GM06990 (cell line): ENCODE results near the gene MAP1B.
"Not testable (repeated sequence)": the region's sequence is repeated elsewhere in the genome, so short reads cannot be mapped to it uniquely, and the experiment has no call there.

ENCODE experiments used
- DNase-seq: peaks from one replicate; pipeline ENCODE4 v3.0.0-alpha.2; 2011; ENCODE audit not compliant: insufficient read length; ENCODE audit errors: extremely low read depth
- H3K27me3 ChIP-seq: replicated peaks from 2 replicates; pipeline ENCODE4 v1.6.0; 2011; ENCODE audit warnings: low read length; ENCODE audit not compliant: control insufficient read depth, insufficient read depth
- H3K36me3 ChIP-seq: 2 replicates; pipeline ENCODE4 v1.5.1; 2011; ENCODE audit warnings: low read length; ENCODE audit not compliant: control insufficient read depth, insufficient read depth
- H3K4me3 ChIP-seq: replicated peaks from 2 replicates; pipeline ENCODE4 v1.5.1; 2011; ENCODE audit warnings: low read depth, mild to moderate bottlenecking, control low read depth, low read length
- CTCF ChIP-seq: IDR thresholded peaks from 2 replicates; pipeline ENCODE4 v1.5.1; 2011; ENCODE audit warnings: low read length, control low read depth, mild to moderate bottlenecking, inconsistent platforms; ENCODE audit not compliant: insufficient read depth, poor library complexity, severe bottlenecking

MAP1B gene

GRCh38 chr5:72085319-72085718 is 22.0 kb upstream of the MAP1B start:
- Histone ChIP-seq H3K4me3 (no peak overlapping the region), H3K36me3 (no peaks in the 10 kb centered on the region), H3K27me3 (no peaks in the 10 kb centered on the region)
- no peak for TF ChIP-seq CTCF
- DNase-seq: no peak

- not testable (repeated sequence) for H3K4me3 ChIP-seq, DNase-seq, H3K36me3 ChIP-seq, H3K27me3 ChIP-seq
These were observed 17.6 kb upstream of the MAP1B start for GRCh38 chr5:72089713-72090112.

GRCh38 chr5:72092074-72092473 is 15.2 kb upstream of the MAP1B start:
- Histone ChIP-seq H3K4me3 (no peak overlapping the region), H3K27me3 (no peaks in the 10 kb centered on the region), H3K36me3 (no peaks in the 10 kb centered on the region)
- no peak for DNase-seq
- TF ChIP-seq CTCF: no peak

GRCh38 chr5:72093217-72093616 is 14.1 kb upstream of the MAP1B start:
- DNase-seq: no peak
- no peaks in the 10 kb centered on the region; the same call in 1 of the 2 replicates for H3K27me3 ChIP-seq
- no peak overlapping the region for H3K4me3 ChIP-seq
- no peaks in the 10 kb centered on the region for H3K36me3 ChIP-seq
- TF ChIP-seq CTCF: no peak

GRCh38 chr5:72093824-72094223 is 13.5 kb upstream of the MAP1B start:
- Histone ChIP-seq H3K36me3 (no peaks in the 10 kb centered on the region), H3K4me3 (no peak overlapping the region), H3K27me3 (no peaks in the 10 kb centered on the region; the same call in 1 of the 2 replicates)
- peak; percentile 3 for DNase-seq
- TF ChIP-seq CTCF: no peak

GRCh38 chr5:72096602-72097188 is 10.6 kb upstream of the MAP1B start:
- no peaks in the 10 kb centered on the region for H3K36me3 ChIP-seq
- H3K4me3 ChIP-seq: no peak overlapping the region
- no peaks in the 10 kb centered on the region; the same call in none of the 2 replicates for H3K27me3 ChIP-seq
- no peak for TF ChIP-seq CTCF
- no peak for DNase-seq
